GM21515 (cell line): ENCODE data around the gene CERCAM.
"Not testable (repeated sequence)": the region's sequence is repeated elsewhere in the genome, so short reads cannot be mapped to it uniquely, and the experiment has no call there.

Experiments used
- ATAC-seq: cut with Tn5 transposase; IDR thresholded peaks from one replicate; pipeline ENCODE4 v1.9.1; 2021; ENCODE audit not compliant: unreplicated experiment

Gene CERCAM

GRCh38 chr9:128419061-128419925 is 1.4 kb upstream of the CERCAM start:
- no peak for ATAC-seq

- peak; percentile 78 for ATAC-seq
Observed at GRCh38 chr9:128420060-128420650, 502 bp upstream of the CERCAM start.

GRCh38 chr9:128421482-128421996 is 882 bp downstream of the CERCAM start:
- no peak for ATAC-seq

- not testable (repeated sequence) for ATAC-seq
Observed at GRCh38 chr9:128422022-128422782, 1.5 kb downstream of the CERCAM start.

- ATAC-seq = no peak
Observed at GRCh38 chr9:128422783-128423150, 2.1 kb downstream of the CERCAM start.

GRCh38 chr9:128423356-128423755 is 2.7 kb downstream of the CERCAM start:
- not testable (repeated sequence) for ATAC-seq

- no peak for ATAC-seq
Observed at GRCh38 chr9:128424268-128424780, 3.7 kb downstream of the CERCAM start.

- no peak for ATAC-seq
Observed at GRCh38 chr9:128428644-128429512, 8.2 kb downstream of the CERCAM start.

- ATAC-seq = no peak
Observed at GRCh38 chr9:128429513-128430086, 8.9 kb downstream of the CERCAM start.

- ATAC-seq = no peak
Observed at GRCh38 chr9:128431207-128431606, 10.6 kb downstream of the CERCAM start.

- no peak for ATAC-seq
Observed at GRCh38 chr9:128434340-128434739, 13.7 kb downstream of the CERCAM start.

- no peak for ATAC-seq
Observed at GRCh38 chr9:128435611-128436010, 15.0 kb downstream of the CERCAM start.

- ATAC-seq = no peak
Observed at GRCh38 chr9:128438343-128439109, 17.9 kb downstream of the CERCAM start.

GRCh38 chr9:128439273-128439672 is 18.6 kb downstream of the CERCAM start:
- ATAC-seq = no peak

- ATAC-seq = no peak
Observed at GRCh38 chr9:128442150-128442549, 21.5 kb downstream of the CERCAM start.

GRCh38 chr9:128446505-128446904 is 25.8 kb downstream of the CERCAM start:
- ATAC-seq = not testable (repeated sequence)

GRCh38 chr9:128448746-128449145 is 28.1 kb downstream of the CERCAM start:
- no peak for ATAC-seq

GRCh38 chr9:128454991-128455390 is 34.3 kb downstream of the CERCAM start:
- no peak for ATAC-seq
